HEK293 (cell line): Measurements from ENCODE around the gene ARHGAP23.

Source experiments
- ZNF416 ChIP-seq: fragments of 450-650 bp; formaldehyde crosslinking; IDR thresholded peaks from 2 replicates; pipeline ENCODE4 v1.5.1; 2016; ENCODE audit warnings: missing biosample characterization, missing genetic modification characterization
- TF ChIP-seq, protein P1 (sequence below): fragments of 450-650 bp; formaldehyde crosslinking; IDR thresholded peaks from 2 replicates; pipeline ENCODE4 v1.5.1; 2016; ENCODE audit warnings: missing biosample characterization, missing genetic modification characterization

DNA sequence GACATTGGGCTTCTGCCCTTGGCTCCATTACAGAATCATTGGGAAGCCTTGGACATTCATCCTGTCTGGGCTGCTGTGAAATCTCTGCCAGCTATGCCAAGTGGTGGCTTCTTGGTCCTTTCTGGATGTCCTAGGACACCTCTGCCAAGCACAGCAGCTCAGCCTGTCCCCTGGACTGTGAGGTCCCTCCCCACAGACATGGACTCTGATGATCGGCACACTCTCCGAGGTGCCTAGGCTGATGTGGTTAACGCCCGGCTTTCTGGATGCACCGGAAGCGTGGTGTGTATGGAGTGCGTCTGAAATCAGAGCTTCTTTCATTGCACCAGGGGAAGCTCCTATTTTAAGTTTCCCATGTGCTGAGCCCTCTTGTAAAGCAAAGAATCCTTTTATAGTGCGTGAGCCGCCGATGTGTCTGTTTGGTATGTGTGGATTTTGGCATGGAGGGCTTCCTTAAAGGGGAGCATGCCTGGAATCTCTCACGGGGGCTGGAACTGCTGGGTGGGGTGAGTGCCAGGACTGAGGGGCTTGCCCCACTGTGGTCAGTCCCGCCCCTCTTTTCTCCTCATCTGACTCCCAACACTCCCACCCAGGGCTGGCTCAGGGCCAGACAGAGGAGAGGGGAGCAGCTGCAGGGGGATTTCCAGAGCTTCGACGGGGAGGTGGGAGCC is 7.0 kb upstream of the ARHGAP23 start:
- TF ChIP-seq, protein P1, sequence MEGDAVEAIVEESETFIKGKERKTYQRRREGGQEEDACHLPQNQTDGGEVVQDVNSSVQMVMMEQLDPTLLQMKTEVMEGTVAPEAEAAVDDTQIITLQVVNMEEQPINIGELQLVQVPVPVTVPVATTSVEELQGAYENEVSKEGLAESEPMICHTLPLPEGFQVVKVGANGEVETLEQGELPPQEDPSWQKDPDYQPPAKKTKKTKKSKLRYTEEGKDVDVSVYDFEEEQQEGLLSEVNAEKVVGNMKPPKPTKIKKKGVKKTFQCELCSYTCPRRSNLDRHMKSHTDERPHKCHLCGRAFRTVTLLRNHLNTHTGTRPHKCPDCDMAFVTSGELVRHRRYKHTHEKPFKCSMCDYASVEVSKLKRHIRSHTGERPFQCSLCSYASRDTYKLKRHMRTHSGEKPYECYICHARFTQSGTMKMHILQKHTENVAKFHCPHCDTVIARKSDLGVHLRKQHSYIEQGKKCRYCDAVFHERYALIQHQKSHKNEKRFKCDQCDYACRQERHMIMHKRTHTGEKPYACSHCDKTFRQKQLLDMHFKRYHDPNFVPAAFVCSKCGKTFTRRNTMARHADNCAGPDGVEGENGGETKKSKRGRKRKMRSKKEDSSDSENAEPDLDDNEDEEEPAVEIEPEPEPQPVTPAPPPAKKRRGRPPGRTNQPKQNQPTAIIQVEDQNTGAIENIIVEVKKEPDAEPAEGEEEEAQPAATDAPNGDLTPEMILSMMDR (tag by site-specific recombination), result no peak
- TF ChIP-seq ZNF416, result no peak
